Measurements from ENCODE around the gene PLA2G2F. TPM values are rescaled to one million over a fixed set of nuclear protein-coding genes. Genes with fewer than 3 reads are reported as not detected.
"Not testable (repeated sequence)": the region's sequence is repeated elsewhere in the genome, so short reads cannot be mapped to it uniquely, and the experiment has no call there.

Gene PLA2G2F
- total RNA-seq, 1 donor from 2014 or later: 0.92 TPM

- DNase-seq (ENCODE audit: low spot score): peak; percentile 27
Observed at GRCh38 chr1:20114021-20114648, 25.0 kb upstream of the PLA2G2F start.

DNA sequence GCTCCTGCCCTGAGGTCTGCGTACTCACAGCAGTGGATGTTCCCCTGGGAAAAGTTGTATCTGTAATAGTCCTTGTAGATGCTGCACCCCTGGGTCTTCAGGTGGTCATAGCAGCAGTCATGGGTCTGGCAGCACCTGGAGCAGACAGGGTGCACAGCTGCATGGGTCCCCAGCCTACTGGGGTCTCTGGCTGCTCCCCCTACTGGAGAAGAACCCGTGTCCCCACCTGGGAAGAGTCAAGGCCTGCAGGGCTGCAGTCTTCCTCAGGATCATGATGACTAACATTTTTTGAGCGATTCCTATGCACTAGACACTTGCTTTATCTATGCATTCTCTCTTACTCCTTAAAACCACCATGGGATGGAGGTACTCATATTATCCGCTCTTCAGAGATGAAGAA, 23.6 kb upstream of the PLA2G2F start:
- no peak for DNase-seq (ENCODE audit: low spot score)

- DNase-seq (ENCODE audit: low spot score): no peak
Observed at GRCh38 chr1:20115916-20116315, 23.2 kb upstream of the PLA2G2F start.

- no peak for DNase-seq (ENCODE audit: low spot score)
Observed at GRCh38 chr1:20117236-20117635, 21.9 kb upstream of the PLA2G2F start.

DNA sequence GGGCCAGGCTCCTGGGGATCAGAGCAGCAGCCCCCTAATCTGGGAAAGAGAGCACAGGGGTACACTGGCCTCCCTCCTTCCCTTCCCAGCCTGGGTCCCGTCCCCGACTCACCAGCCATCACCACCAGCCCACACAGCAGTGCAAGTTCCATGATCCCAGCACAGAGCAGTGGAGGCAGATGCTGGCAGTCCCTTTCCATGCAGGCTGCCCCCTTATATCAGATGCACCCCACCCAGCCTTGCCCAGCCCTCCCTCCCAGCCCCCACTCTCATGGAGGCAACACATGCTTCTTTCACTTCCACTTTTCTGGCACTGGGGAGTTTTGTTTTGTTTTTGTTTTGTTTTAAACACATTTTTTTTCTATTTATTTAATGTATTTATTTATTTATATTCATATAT, 19.8 kb upstream of the PLA2G2F start, which contains the start of gene PLA2G2D:
TSS of gene PLA2G2D (minus strand) at position 190 of the 400 bp plus-strand sequence. CDS start at position 152, 38 bp downstream.
- no peak for DNase-seq (ENCODE audit: low spot score)

DNA sequence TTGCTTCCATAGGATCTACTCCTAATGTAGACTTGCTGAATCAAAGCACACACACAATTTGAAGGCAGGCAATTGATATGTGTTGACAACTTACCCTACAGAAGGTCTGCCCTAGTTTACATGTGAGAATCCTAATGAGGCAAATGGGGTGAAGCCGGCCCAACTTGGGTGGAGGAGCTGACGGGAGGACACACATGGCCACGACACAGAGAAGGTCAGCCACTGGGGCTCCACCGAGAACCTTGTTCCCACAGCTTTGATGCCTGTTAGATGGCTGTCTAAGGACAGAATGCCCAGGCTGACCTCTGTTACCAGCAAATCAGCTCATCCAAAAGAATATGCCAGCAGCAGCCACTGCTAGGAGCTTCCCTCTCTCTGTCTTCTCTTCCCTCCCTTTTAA, 18.3 kb upstream of the PLA2G2F start:
- DNase-seq (ENCODE audit: low spot score): no peak

DNA sequence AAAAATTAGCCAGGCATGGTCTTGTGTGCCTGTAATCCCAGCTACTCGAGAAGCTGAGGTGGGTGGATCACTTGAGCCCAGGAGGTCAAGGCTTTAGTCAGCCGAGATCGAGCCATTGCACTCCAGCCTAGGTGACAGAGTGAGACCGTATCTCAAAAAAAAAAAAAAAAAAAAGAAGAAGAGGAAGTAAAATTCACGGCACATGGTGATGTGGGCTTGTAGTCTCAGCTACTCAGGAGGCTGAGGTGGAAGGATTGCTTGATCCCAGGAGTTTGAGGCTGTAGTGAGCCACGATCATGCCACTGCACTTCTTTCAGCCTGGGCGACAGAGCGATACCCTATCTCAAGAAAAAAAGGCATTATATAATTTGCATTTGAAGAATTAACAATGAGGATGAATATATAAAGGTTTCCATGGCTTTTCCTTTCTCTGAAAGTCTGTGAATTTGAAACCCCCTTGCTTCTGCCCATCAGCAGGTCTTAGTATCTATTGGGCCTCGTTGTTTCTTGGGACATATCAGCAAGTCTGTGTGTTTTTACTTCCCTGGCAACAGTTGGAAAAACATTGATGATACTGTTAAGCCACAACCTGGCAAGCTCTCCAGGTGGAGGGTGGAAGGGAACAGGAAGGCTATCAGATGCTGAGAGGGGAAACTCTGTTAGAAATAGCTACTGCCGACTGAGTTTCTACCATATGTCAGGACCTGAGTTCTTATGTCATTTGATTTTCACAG, 15.2 kb upstream of the PLA2G2F start:
- no peak for DNase-seq (ENCODE audit: low spot score)

GRCh38 chr1:20124456-20125057, 14.6 kb upstream of the PLA2G2F start:
- DNase-seq (ENCODE audit: low spot score): peak; percentile 76

- DNase-seq (ENCODE audit: low spot score): no peak
Observed at GRCh38 chr1:20125100-20125499, 14.0 kb upstream of the PLA2G2F start.

GRCh38 chr1:20126041-20126805, 12.9 kb upstream of the PLA2G2F start:
- DNase-seq (ENCODE audit: low spot score): no peak

DNA sequence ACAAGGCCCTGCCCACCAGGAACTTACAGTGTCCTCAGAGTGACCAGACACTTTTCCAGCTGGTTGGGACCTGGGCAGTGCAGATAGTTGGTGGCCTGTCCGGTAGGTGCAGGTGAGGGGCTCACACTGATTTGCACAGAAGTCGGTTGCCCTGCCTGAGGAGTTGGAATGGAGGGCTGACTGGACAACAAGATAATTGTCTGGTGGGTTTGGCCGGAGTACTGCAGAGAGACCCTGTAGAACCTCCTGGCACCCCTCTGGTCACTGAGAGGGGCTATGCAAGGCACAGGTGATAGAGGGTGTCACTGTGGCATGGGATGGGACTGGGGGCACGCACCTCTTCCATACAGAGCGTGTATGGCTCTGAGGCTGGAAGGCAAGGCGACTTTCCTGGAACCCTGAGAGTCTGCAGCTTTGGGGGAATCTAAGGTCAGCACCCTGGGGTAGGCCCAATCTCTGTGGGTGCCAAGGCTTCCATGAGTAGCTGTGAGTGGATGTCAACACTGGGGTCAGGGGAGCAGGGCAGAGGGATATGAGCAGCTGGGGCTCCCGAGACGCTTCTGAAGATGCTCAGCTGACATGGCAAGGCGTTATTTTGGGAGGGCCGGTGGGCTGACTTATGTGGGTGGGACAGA, 12.2 kb upstream of the PLA2G2F start:
- no peak for DNase-seq (ENCODE audit: low spot score)

GRCh38 chr1:20130518-20130917, 8.6 kb upstream of the PLA2G2F start:
- not testable (repeated sequence) for DNase-seq (ENCODE audit: low spot score)

DNA sequence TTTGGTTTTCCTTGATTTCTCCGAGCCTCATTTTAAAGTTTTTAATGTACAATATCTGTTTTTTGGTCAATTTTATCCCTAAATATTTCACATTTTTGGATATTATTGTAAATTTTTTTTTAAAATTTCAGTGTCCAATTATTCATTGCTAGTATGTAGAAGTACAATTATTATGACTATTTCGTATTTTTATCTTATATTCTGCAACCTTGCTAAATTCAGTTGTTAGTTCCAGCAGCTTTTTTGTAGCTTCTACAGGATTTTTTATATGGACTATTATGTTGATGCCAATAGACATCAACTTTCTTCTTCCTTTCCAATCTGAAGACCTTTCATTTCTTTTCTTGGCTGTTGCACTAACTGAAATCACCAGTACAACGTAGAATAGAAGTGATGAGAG, 4.1 kb upstream of the PLA2G2F start:
- no peak for DNase-seq (ENCODE audit: low spot score)

- DNase-seq (ENCODE audit: low spot score): no peak
Observed at GRCh38 chr1:20136249-20136648, 2.9 kb upstream of the PLA2G2F start.

DNA sequence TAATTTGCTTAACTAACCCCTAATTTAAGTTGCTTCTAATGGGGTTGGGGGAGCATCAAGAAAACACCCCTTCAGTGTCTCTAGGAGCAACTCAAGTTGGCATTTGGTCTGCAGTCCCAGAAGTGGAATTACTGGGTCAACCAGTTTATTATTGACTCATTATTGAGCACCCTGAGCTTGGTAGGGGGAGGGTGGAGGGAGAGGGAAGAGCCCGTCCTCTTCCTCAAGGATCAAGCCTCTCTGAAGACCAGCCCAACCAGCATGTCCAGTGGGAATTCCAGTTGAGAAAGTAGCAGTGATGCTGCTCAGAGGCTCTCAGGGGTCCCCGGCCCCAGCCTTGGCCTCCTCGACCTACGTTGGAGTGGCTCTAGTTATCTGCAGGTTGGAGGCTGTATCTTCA, 2.1 kb upstream of the PLA2G2F start:
- DNase-seq (ENCODE audit: low spot score): peak; percentile 55

GRCh38 chr1:20137604-20138003, 1.5 kb upstream of the PLA2G2F start:
- peak; percentile 35 for DNase-seq (ENCODE audit: low spot score)

- DNase-seq (ENCODE audit: low spot score): no peak
Observed at GRCh38 chr1:20138346-20138745, 777 bp upstream of the PLA2G2F start.

DNA sequence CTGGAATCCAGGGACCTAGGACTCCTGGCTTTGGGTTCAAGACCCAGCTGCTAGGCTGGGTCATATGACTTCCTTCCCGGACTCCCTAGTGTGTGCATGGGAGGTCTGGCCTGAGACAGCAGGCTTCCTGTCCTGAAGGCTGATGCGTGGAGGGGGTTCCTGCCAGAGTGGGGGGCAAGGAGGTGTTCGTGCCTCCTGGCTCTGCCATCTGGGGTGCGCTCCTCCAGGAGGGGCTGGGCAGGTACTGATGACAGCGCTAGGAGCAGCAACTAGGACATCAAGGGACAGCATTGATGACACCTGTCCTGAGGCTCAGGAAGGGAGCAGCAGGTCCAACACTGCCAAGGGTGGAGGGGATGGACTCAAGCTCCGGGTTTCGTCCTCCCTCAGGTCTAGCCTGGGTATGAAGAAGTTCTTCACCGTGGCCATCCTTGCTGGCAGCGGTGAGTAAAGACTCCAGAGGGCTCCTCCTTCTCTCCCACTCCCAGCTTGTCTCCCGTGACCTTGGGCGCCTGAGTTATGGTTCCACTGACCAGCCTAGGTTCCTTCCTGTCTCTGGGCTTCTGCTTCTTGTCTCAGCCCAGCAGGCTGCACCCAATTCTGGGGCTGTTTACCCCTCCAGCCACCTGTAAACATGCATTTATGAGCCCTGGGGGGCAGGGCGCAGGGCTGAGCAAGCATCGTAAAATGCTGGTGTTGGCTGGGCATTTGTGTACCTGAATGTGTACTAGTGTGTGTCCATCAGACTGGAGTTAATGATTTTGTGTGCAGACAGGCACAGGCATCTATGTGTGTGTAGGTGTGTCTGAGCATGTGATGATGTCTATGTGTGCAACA, 871 bp downstream of the PLA2G2F start:
- DNase-seq (ENCODE audit: low spot score): no peak

DNA sequence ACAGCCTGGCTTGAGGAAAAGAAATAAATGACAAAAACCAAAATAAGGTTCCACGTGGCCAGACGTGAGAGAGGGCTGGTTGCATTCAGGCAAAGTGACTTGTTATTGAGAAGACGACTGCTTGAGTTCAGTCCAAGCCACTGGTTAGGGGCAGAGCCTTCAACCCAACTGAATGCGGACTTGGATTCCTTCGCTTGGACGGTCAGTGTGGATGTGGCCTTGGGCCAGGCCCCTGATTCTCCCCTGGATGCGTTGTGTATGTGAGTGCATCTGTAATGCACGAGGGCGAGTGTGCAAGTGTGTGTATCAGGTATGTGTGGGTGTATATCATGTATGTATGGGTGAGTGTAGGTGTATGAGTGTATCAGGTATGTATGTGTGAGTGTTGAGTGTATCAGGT, 1.9 kb downstream of the PLA2G2F start:
- no peak for DNase-seq (ENCODE audit: low spot score)

DNA sequence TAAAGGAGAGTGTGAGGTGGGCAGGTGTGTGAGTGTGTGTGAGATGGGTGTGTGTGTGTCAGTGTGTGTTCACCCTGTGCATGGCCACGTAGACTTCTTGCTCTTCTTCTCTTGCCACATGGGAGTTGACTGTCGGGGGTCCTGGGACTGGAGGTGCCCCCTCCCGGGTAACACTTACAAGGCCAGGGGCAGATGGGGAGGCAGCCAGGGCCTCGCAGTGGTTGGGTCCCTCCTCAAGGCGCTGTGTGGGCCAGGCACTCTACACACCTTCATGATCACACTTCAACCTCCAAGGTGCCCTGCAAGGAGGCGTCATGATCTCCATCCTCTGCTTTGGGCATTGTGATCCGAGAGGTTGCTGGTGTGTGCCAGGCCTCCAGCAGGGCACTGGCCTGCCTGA, 2.3 kb downstream of the PLA2G2F start:
- DNase-seq (ENCODE audit: low spot score): no peak
